HEK293 (cell line): ENCODE measurements around the gene XRCC6.

Source experiments
- HOXA7 ChIP-seq: sonication (generic); formaldehyde crosslinking; IDR thresholded peaks from 2 replicates; pipeline ENCODE4 v1.8.1; 2022; ENCODE audit warnings: missing genetic modification reagents, borderline replicate concordance
- OSR2 ChIP-seq: fragments of 450-650 bp; formaldehyde crosslinking; IDR thresholded peaks from 2 replicates; pipeline ENCODE4 v1.5.1; 2016; ENCODE audit warnings: missing biosample characterization, missing genetic modification characterization
- SP2 ChIP-seq: fragments of 450-650 bp; formaldehyde crosslinking; IDR thresholded peaks from 2 replicates; pipeline ENCODE4 v1.5.1; 2016; ENCODE audit warnings: missing biosample characterization, missing genetic modification characterization
- SP7 ChIP-seq: fragments of 450-650 bp; formaldehyde crosslinking; IDR thresholded peaks from 2 replicates; pipeline ENCODE4 v1.5.1; 2016; ENCODE audit warnings: missing biosample characterization, missing genetic modification characterization
- ZNF10 ChIP-seq: fragments of 450-650 bp; formaldehyde crosslinking; IDR thresholded peaks from 2 replicates; pipeline ENCODE4 v1.5.1; 2017; ENCODE audit warnings: missing biosample characterization, missing genetic modification characterization
- ZNF311 ChIP-seq: fragments of 450-650 bp; formaldehyde crosslinking; IDR thresholded peaks from 2 replicates; pipeline ENCODE4 v1.5.1; 2017; ENCODE audit warnings: missing biosample characterization, missing genetic modification characterization, borderline replicate concordance
- ZNF335 ChIP-seq: fragments of 450-650 bp; formaldehyde crosslinking; conservative IDR thresholded peaks from 2 replicates; pipeline ENCODE4 v1.5.1; 2016; ENCODE audit warnings: missing biosample characterization, missing genetic modification characterization
- ZNF558 ChIP-seq: fragments of 450-650 bp; formaldehyde crosslinking; IDR thresholded peaks from 2 replicates; pipeline ENCODE4 v1.5.1; 2016; ENCODE audit warnings: missing biosample characterization, missing genetic modification characterization
- ZNF692 ChIP-seq: fragments of 450-650 bp; formaldehyde crosslinking; IDR thresholded peaks from 2 replicates; pipeline ENCODE4 v1.5.1; 2016; ENCODE audit warnings: missing biosample characterization, missing genetic modification characterization
- TF ChIP-seq, protein P1 (sequence below): fragments of 450-650 bp; formaldehyde crosslinking; IDR thresholded peaks from 2 replicates; pipeline ENCODE4 v1.5.1; 2016; ENCODE audit warnings: missing biosample characterization, missing genetic modification characterization
- TF ChIP-seq, protein P2 (sequence below): fragments of 450-650 bp; formaldehyde crosslinking; IDR thresholded peaks from 2 replicates; pipeline ENCODE4 v1.5.1; 2016; ENCODE audit warnings: missing biosample characterization, missing genetic modification characterization, borderline replicate concordance
- TF ChIP-seq, protein P3 (sequence below): fragments of 450-650 bp; formaldehyde crosslinking; IDR thresholded peaks from 2 replicates; pipeline ENCODE4 v1.5.1; 2016; ENCODE audit warnings: missing biosample characterization, missing genetic modification characterization

The XRCC6 gene

DNA sequence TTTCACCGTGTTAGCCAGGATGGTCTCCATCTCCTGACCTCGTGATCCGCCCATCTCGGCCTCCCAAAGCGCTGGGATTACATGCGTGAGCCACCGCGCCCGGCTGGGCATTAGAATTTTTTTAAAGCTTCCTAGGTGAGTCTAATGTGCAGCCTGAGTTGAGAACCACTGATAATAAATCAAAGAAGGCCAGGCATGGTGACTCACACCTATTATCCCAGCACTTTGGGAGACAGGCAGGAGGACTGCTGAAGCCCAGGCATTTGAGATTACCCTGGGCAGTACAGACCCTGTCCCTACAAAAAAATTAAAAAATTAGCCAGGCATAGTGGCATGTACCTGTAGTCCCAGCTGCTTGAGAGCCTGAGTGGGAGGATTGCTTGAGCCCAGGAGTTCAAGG lies 91.9 kb downstream of the XRCC6 start (continued):
- TF ChIP-seq, protein P1, sequence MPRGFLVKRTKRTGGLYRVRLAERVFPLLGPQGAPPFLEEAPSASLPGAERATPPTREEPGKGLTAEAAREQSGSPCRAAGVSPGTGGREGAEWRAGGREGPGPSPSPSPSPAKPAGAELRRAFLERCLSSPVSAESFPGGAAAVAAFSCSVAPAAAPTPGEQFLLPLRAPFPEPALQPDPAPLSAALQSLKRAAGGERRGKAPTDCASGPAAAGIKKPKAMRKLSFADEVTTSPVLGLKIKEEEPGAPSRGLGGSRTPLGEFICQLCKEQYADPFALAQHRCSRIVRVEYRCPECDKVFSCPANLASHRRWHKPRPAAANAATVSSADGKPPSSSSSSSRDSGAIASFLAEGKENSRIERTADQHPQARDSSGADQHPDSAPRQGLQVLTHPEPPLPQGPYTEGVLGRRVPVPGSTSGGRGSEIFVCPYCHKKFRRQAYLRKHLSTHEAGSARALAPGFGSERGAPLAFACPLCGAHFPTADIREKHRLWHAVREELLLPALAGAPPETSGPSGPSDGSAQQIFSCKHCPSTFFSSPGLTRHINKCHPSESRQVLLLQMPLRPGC (tag by site-specific recombination), result 0 out of 2 replicates have a peak, but pooled peaks have one; percentile 15
- TF ChIP-seq, protein P2, sequence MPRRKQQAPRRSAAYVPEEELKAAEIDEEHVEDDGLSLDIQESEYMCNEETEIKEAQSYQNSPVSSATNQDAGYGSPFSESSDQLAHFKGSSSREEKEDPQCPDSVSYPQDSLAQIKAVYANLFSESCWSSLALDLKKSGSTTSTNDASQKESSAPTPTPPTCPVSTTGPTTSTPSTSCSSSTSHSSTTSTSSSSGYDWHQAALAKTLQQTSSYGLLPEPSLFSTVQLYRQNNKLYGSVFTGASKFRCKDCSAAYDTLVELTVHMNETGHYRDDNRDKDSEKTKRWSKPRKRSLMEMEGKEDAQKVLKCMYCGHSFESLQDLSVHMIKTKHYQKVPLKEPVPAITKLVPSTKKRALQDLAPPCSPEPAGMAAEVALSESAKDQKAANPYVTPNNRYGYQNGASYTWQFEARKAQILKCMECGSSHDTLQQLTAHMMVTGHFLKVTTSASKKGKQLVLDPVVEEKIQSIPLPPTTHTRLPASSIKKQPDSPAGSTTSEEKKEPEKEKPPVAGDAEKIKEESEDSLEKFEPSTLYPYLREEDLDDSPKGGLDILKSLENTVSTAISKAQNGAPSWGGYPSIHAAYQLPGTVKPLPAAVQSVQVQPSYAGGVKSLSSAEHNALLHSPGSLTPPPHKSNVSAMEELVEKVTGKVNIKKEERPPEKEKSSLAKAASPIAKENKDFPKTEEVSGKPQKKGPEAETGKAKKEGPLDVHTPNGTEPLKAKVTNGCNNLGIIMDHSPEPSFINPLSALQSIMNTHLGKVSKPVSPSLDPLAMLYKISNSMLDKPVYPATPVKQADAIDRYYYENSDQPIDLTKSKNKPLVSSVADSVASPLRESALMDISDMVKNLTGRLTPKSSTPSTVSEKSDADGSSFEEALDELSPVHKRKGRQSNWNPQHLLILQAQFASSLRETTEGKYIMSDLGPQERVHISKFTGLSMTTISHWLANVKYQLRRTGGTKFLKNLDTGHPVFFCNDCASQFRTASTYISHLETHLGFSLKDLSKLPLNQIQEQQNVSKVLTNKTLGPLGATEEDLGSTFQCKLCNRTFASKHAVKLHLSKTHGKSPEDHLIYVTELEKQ (tag by site-specific recombination), result peak; percentile 32; the same call in 1 of the 2 replicates
- TF ChIP-seq, protein P3, sequence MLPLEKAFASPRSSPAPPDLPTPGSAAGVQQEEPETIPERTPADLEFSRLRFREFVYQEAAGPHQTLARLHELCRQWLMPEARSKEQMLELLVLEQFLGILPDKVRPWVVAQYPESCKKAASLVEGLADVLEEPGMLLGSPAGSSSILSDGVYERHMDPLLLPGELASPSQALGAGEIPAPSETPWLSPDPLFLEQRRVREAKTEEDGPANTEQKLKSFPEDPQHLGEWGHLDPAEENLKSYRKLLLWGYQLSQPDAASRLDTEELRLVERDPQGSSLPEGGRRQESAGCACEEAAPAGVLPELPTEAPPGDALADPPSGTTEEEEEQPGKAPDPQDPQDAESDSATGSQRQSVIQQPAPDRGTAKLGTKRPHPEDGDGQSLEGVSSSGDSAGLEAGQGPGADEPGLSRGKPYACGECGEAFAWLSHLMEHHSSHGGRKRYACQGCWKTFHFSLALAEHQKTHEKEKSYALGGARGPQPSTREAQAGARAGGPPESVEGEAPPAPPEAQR, result no peak
- TF ChIP-seq ZNF10 (tag by site-specific recombination), result no peak
- no peak for TF ChIP-seq HOXA7 (CRISPR knock-in tag)
- TF ChIP-seq ZNF335 (tag by site-specific recombination), result peak; percentile 50
- no peak for TF ChIP-seq ZNF311 (tag by site-specific recombination)
- TF ChIP-seq SP7 (tag by site-specific recombination), result peak; percentile 61
- TF ChIP-seq ZNF558 (tag by site-specific recombination), result no peak
- TF ChIP-seq ZNF692, result no peak
- no peak for TF ChIP-seq SP2 (tag by site-specific recombination)
- peak; percentile 19; the same call in 1 of the 2 replicates for TF ChIP-seq OSR2 (tag by site-specific recombination)
- TF ChIP-seq, all 188 proteins: peak for 6
